H9 (cell line): Measurements from ENCODE around the gene TIGD6. TPM values are rescaled to one million over a fixed set of nuclear protein-coding genes. Genes with fewer than 3 reads are reported as not detected.

Source experiments
- DNase-seq: peaks from one replicate; pipeline ENCODE4 v3.0.0-alpha.2; 2017
- H2AFZ ChIP-seq: one replicate; pipeline ENCODE4 v1.6.1; 2013; ENCODE audit warnings: mild to moderate bottlenecking, low read length, control low read depth, moderate library complexity
- H2AK5ac ChIP-seq: 2 replicates; pipeline ENCODE4 v1.6.1; 2013; ENCODE audit warnings: low read length, control low read depth, mixed read lengths; ENCODE audit not compliant: insufficient read length
- H2BK120ac ChIP-seq: one replicate; pipeline ENCODE4 v1.6.1; 2013; ENCODE audit warnings: low read depth, mild to moderate bottlenecking, low read length, control low read depth, inconsistent platforms; ENCODE audit not compliant: poor library complexity, severe bottlenecking
- H2BK12ac ChIP-seq: 2 replicates; pipeline ENCODE4 v1.6.1; 2013; ENCODE audit warnings: low read length, control low read depth, mixed read lengths, low read depth; ENCODE audit not compliant: insufficient read length
- H2BK15ac ChIP-seq: 2 replicates; pipeline ENCODE4 v1.6.1; 2013; ENCODE audit warnings: low read depth, low read length, control low read depth
- H2BK20ac ChIP-seq: one replicate; pipeline ENCODE4 v1.6.1; 2013; ENCODE audit warnings: low read depth, mild to moderate bottlenecking, low read length, control low read depth, inconsistent platforms; ENCODE audit not compliant: poor library complexity, severe bottlenecking
- H2BK5ac ChIP-seq: 2 replicates; pipeline ENCODE4 v1.6.1; 2013; ENCODE audit warnings: low read length, control low read depth, mixed read lengths; ENCODE audit not compliant: insufficient read length
- H3K14ac ChIP-seq: 2 replicates; pipeline ENCODE4 v1.6.1; 2013; ENCODE audit warnings: low read length, control low read depth; ENCODE audit not compliant: insufficient read depth
- H3K18ac ChIP-seq: 2 replicates; pipeline ENCODE4 v1.6.1; 2013; ENCODE audit warnings: low read depth, mild to moderate bottlenecking, mixed read lengths, low read length, control low read depth; ENCODE audit not compliant: insufficient read length
- H3K23ac ChIP-seq: 2 replicates; pipeline ENCODE4 v1.6.1; 2013; ENCODE audit warnings: low read length, control low read depth, mixed read lengths, low read depth; ENCODE audit not compliant: insufficient read length
- H3K23me2 ChIP-seq: 2 replicates; pipeline ENCODE4 v1.6.1; 2013; ENCODE audit warnings: low read depth, mild to moderate bottlenecking, mixed read lengths, low read length, control low read depth; ENCODE audit not compliant: insufficient read length, poor library complexity, severe bottlenecking
- H3K27ac ChIP-seq: 2 replicates; pipeline ENCODE4 v1.5.1; 2013; ENCODE audit warnings: low read length, control low read depth, mixed read lengths, low read depth; ENCODE audit not compliant: insufficient read length
- H3K27me3 ChIP-seq: 2 replicates; pipeline ENCODE4 v1.6.1; 2013; ENCODE audit warnings: low read length, control low read depth, inconsistent platforms; ENCODE audit not compliant: insufficient read depth
- H3K4ac ChIP-seq: 2 replicates; pipeline ENCODE4 v1.6.1; 2013; ENCODE audit warnings: low read depth, mild to moderate bottlenecking, control low read depth, inconsistent platforms, low read length, moderate library complexity
- H3K4me1 ChIP-seq: 2 replicates; pipeline ENCODE4 v1.6.1; 2013; ENCODE audit warnings: low read length, control low read depth, inconsistent platforms; ENCODE audit not compliant: insufficient read depth
- H3K4me2 ChIP-seq: 2 replicates; pipeline ENCODE4 v1.6.1; 2013; ENCODE audit warnings: low read length, control low read depth, mixed read lengths; ENCODE audit not compliant: insufficient read length, insufficient read depth
- H3K56ac ChIP-seq: 2 replicates; pipeline ENCODE4 v1.6.1; 2013; ENCODE audit warnings: low read depth, mild to moderate bottlenecking, mixed read lengths, low read length, control low read depth; ENCODE audit not compliant: insufficient read length
- H3K79me1 ChIP-seq: 2 replicates; pipeline ENCODE4 v1.6.1; 2013; ENCODE audit warnings: low read depth, mild to moderate bottlenecking, moderate library complexity, low read length, control low read depth, inconsistent platforms; ENCODE audit not compliant: insufficient read depth, poor library complexity, severe bottlenecking
- H3K79me2 ChIP-seq: 2 replicates; pipeline ENCODE4 v1.6.1; 2013; ENCODE audit warnings: low read length, control low read depth, inconsistent platforms; ENCODE audit not compliant: insufficient read depth
- H3K9ac ChIP-seq: 2 replicates; pipeline ENCODE4 v1.6.1; 2013; ENCODE audit warnings: low read length, control low read depth, mixed read lengths; ENCODE audit not compliant: insufficient read length; ENCODE audit errors: extremely low read depth
- H3K9me3 ChIP-seq: one replicate; pipeline ENCODE4 v1.6.1; 2013; ENCODE audit warnings: low read depth, low read length, inconsistent platforms; ENCODE audit not compliant: control insufficient read depth
- H3T11ph ChIP-seq: one replicate; pipeline ENCODE4 v1.6.1; 2013; ENCODE audit warnings: mild to moderate bottlenecking, low read length, control low read depth, inconsistent platforms
- H4K20me1 ChIP-seq: one replicate; pipeline ENCODE4 v1.6.1; 2013; ENCODE audit not compliant: control insufficient read depth, insufficient read length, insufficient read depth
- H4K5ac ChIP-seq: 2 replicates; pipeline ENCODE4 v1.6.1; 2013; ENCODE audit warnings: low read depth, mild to moderate bottlenecking, mixed read lengths, low read length, control low read depth; ENCODE audit not compliant: insufficient read length
- H4K8ac ChIP-seq: replicated peaks from 2 replicates; pipeline ENCODE4 v1.6.1; 2013; ENCODE audit warnings: low read length, control low read depth, mixed read lengths, low read depth; ENCODE audit not compliant: insufficient read length
- H4K91ac ChIP-seq: 2 replicates; pipeline ENCODE4 v1.6.1; 2013; ENCODE audit warnings: low read depth, mild to moderate bottlenecking, moderate library complexity, mixed read lengths, low read length, control low read depth; ENCODE audit not compliant: insufficient read length
- H3K27ac Mint-ChIP-seq, 3 experiments: 2 replicates in 2 of 3; 3 replicates in 1 of 3; pipeline ENCODE4 v1.8.0; 2020 to 2021; ENCODE audit warnings: mixed read lengths in 3 of 3, mild to moderate bottlenecking in 1 of 3, moderate library complexity in 1 of 3
- H3K27me3 Mint-ChIP-seq: 2 replicates; pipeline ENCODE4 v1.8.0; 2021; ENCODE audit warnings: low read depth, mild to moderate bottlenecking, moderate library complexity, mixed read lengths
- H3K36me3 Mint-ChIP-seq, 3 experiments: 2 replicates in 2 of 3; 3 replicates in 1 of 3; pipeline ENCODE4 v1.8.0; 2020 to 2021; ENCODE audit warnings: low read depth in 3 of 3, mixed read lengths in 3 of 3; ENCODE audit not compliant: insufficient read depth in 1 of 3
- H3K4me1 Mint-ChIP-seq, 2 experiments: 2 replicates each; pipeline ENCODE4 v1.8.0; 2020; ENCODE audit warnings: mixed read lengths in 2 of 2
- H3K4me3 Mint-ChIP-seq, 2 experiments: 2 replicates in 1 of 2; 3 replicates in 1 of 2; pipeline ENCODE4 v1.8.0; 2020 to 2021; ENCODE audit warnings: mild to moderate bottlenecking in 2 of 2, mixed read lengths in 2 of 2, moderate library complexity in 1 of 2
- H3K9me3 Mint-ChIP-seq, 2 experiments: 2 replicates in 1 of 2; 3 replicates in 1 of 2; pipeline ENCODE4 v1.8.0; 2020; ENCODE audit warnings: mild to moderate bottlenecking in 2 of 2, mixed read lengths in 2 of 2, moderate library complexity in 1 of 2
- WGBS: extraction: QIAGEN DNeasy Blood & Tissue Kit; methylation state at CpG from one replicate; pipeline ENCODE4 v1.1.7; 2013; ENCODE audit warnings: missing lambda C conversion rate, low lambda C conversion rate, mixed read lengths; ENCODE audit not compliant: insufficient read length; ENCODE audit errors: extremely low coverage; 5-methylcytosine and 5-hydroxymethylcytosine counted together
- total RNA-seq: library from RNA; stranded (reverse); gene quantifications from 2 replicates; pipeline ENCODE4 v1.2.1, GENCODE V29; 2021
- TF ChIP-seq, protein P1 (sequence below): fragments of 200-600 bp; sonication (generic); conservative IDR thresholded peaks from 3 replicates; pipeline ENCODE4 v1.8.0; 2021; ENCODE audit warnings: antibody characterized with exemption, mild to moderate bottlenecking

The TIGD6 gene
- total RNA-seq, 1 experiment from 2014 or later, result 1.8 TPM

DNA sequence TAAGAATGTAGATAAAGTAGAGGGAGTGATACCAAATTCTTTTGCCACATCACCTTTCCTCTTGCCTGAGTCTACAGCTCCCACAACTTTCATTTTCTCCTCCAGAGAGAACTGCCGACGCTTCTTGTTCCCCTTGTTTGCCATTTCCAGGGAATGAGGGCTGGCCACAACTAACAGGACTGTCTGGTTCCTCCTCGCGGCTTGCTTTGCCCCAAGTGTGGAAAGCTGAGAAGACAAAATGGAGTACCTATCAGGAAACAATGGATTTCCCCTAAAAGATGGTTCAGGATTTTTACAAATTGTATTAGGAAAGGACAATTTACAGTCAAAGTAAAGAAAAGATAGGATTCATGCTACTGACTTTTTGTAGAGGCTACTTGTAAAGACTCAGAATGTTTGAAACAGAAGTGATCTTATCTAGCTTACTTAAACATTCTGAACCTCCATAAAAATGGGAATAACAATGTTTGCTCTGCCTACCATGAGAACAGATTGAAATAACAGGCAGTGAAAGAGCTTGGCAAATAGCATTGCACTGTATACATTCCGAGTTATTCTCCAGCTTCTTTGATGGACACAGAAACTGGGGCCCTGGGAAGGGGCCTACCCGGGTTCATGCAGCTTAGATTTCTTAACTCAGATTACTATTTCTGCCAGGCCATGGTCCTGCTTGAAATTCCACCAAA is 4.1 kb downstream of the TIGD6 start:
- TF ChIP-seq, protein P1, sequence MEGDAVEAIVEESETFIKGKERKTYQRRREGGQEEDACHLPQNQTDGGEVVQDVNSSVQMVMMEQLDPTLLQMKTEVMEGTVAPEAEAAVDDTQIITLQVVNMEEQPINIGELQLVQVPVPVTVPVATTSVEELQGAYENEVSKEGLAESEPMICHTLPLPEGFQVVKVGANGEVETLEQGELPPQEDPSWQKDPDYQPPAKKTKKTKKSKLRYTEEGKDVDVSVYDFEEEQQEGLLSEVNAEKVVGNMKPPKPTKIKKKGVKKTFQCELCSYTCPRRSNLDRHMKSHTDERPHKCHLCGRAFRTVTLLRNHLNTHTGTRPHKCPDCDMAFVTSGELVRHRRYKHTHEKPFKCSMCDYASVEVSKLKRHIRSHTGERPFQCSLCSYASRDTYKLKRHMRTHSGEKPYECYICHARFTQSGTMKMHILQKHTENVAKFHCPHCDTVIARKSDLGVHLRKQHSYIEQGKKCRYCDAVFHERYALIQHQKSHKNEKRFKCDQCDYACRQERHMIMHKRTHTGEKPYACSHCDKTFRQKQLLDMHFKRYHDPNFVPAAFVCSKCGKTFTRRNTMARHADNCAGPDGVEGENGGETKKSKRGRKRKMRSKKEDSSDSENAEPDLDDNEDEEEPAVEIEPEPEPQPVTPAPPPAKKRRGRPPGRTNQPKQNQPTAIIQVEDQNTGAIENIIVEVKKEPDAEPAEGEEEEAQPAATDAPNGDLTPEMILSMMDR, result no peak
- no peak overlapping the region for H2AK5ac ChIP-seq
- H3K9me3 ChIP-seq, result no peaks in the 10 kb centered on the region
- DNase-seq, result no peak
- no peak overlapping the region for H3K23ac ChIP-seq
- H2AFZ ChIP-seq, result no peak overlapping the region
- no peak overlapping the region for H2BK5ac ChIP-seq
- H4K8ac ChIP-seq, result no peak overlapping the region
- no peak overlapping the region for H3K27ac ChIP-seq
- peaks cover 10% of the 10 kb centered on the region for H3K23me2 ChIP-seq
- Mint-ChIP-seq H3K9me3 (no peaks in the 10 kb centered on the region; a peak in 1 of 5 replicates), H3K27me3 (no peaks in the 10 kb centered on the region), H3K36me3 (peaks cover 0 to 12% (median 2%) of the 10 kb centered on the region in 3 experiments; a peak in 4 of 7 replicates), H3K4me1 (peaks cover 10 to 11% of the 10 kb centered on the region in 2 experiments), H3K27ac (no peak overlapping the region; a peak in 1 of 7 replicates), H3K4me3 (no peak overlapping the region)
- H4K20me1 ChIP-seq, result no peaks in the 10 kb centered on the region
- no CpG with 5 or more reads among the region's 6 CpGs for WGBS
- H3K4me2 ChIP-seq, result no peak overlapping the region
- H2BK120ac ChIP-seq, result no peak overlapping the region
- no peak overlapping the region for H2BK12ac ChIP-seq
- H3K79me2 ChIP-seq, result no peaks in the 10 kb centered on the region; the same call in 1 of the 2 replicates
- H2BK15ac ChIP-seq, result no peak overlapping the region
- H3K27me3 ChIP-seq, result no peaks in the 10 kb centered on the region
- H3T11ph ChIP-seq, result no peak overlapping the region
- H4K5ac ChIP-seq, result no peak overlapping the region
- H3K79me1 ChIP-seq, result no peaks in the 10 kb centered on the region
- H3K4ac ChIP-seq, result no peak overlapping the region
- no peak overlapping the region for H2BK20ac ChIP-seq
- H4K91ac ChIP-seq, result no peak overlapping the region
- H3K56ac ChIP-seq, result no peak overlapping the region
- H3K14ac ChIP-seq, result no peak overlapping the region
- no peak overlapping the region for H3K18ac ChIP-seq
- H3K4me1 ChIP-seq, result peaks cover 2% of the 10 kb centered on the region; the same call in 1 of the 2 replicates
- H3K9ac ChIP-seq, result no peak overlapping the region
